ENCODE measurements around the gene UBE2J2. TPM values are rescaled to one million over a fixed set of nuclear protein-coding genes. Genes with fewer than 3 reads are reported as not detected.

The UBE2J2 gene
- total and polyA plus RNA-seq, 2 of the 4 experiments (the other 2 are of a cell fraction), result 20.6 to 67.5 TPM

DNA sequence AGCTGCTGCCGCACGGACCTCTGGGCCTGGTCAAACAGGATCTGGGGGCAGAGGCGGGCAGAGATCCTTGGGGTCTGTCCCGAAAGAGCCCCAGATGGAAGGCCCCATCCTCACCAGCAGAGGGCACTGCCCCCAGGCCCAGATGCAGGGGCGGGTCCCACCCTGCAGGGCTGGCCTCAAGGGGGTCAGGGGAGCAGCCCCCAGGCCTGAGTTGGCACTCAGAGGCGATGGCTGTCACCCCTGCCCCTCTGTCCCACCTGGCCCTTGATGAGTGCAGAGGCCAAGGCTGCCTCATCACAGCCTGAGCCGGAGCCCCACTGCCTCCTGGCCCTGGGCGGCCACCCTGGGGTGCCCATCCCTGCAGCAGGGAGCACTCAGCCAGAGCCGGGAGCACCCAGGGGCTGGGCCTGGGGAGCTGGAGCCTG, 28.4 kb upstream of the UBE2J2 start:
- Histone ChIP-seq H4K5ac (ENCODE audit: low read depth, low read length) (no peak overlapping the region), H3K23ac (ENCODE audit: low read depth, low read length) (no peak overlapping the region), H3K27me3 (ENCODE audit: control insufficient read depth, insufficient read depth, low read length) (no peaks in the 10 kb centered on the region), H4K8ac (ENCODE audit: low read depth in 2 of 2, low read length in 2 of 2) (no peak overlapping the region), H2BK20ac (ENCODE audit: low read depth, low read length) (no peak overlapping the region), H2AK9ac (replicated peaks; ENCODE audit: low read depth, low read length, poor library complexity) (no peak overlapping the region), H2BK5ac (ENCODE audit: low read depth, low read length, poor library complexity, severe bottlenecking) (no peak overlapping the region), H3K4me2 (ENCODE audit: low read depth, low read length) (no peak overlapping the region), H3K79me1 (ENCODE audit: low read depth in 1 of 2, low read length in 2 of 2) (peaks cover 3 to 50% of the 10 kb centered on the region in 2 experiments; a peak in 3 of 4 replicates), H3K36me3 (ENCODE audit: control insufficient read depth, insufficient read depth, low read length) (peaks cover 13% of the 10 kb centered on the region), H3K56ac (ENCODE audit: extremely low read depth, insufficient read depth, low read length) (no peak overlapping the region), H3K9me1 (ENCODE audit: insufficient read depth, low read length) (peaks cover 3% of the 10 kb centered on the region), H3K14ac (replicated peaks; ENCODE audit: low read depth, low read length) (no peak overlapping the region), H4K91ac (ENCODE audit: insufficient read depth, low read depth, low read length) (no peak overlapping the region), H3K4me1 (ENCODE audit: control insufficient read depth, insufficient read depth, low read length) (peaks cover 25% of the 10 kb centered on the region), H2BK120ac (ENCODE audit: low read depth, low read length) (no peak overlapping the region), H3K9me3 (ENCODE audit: control insufficient read depth, insufficient read depth, low read length) (no peaks in the 10 kb centered on the region), H3K4me3 (ENCODE audit: insufficient read depth, low read depth, low read length) (no peak overlapping the region), H2AK5ac (ENCODE audit: low read depth, low read length) (no peak overlapping the region), H3K9ac (ENCODE audit: low read depth, low read length) (no peak overlapping the region), H4K20me1 (ENCODE audit: insufficient read depth, low read length) (peaks cover 53% of the 10 kb centered on the region), H3K4ac (ENCODE audit: low read depth, low read length) (no peak overlapping the region), H3K27ac (ENCODE audit: insufficient read depth, low read length) (no peak overlapping the region), H2AFZ (replicated peaks; ENCODE audit: low read length, poor library complexity) (no peak overlapping the region), H3K18ac (ENCODE audit: low read depth, low read length) (no peak overlapping the region), H2BK15ac (ENCODE audit: low read depth, low read length) (no peak overlapping the region)
- intact Hi-C loops (cut with micrococcal nuclease) (no loop called here), dilution Hi-C loops (cut with HindIII; ENCODE audit: low sequenced_read_pairs, unreplicated experiment) (no loop called here), in situ Hi-C loops (cut with MboI; ENCODE audit: low sequenced_read_pairs) (no loop called here)
- DNase-seq (no peak), ATAC-seq (ENCODE audit: low read depth) (no peak)
- no TSS peak for BruUV-seq (replicated peaks)
- TF ChIP-seq SMC3 (IDR thresholded peaks at IDR 0.05; ENCODE audit: low read depth, low read length), result 0 out of 2 replicates have a peak, but pooled peaks have one; percentile 15
- TF ChIP-seq RAD21 (IDR thresholded peaks at IDR 0.05; ENCODE audit: low read length), result 0 out of 2 replicates have a peak, but pooled peaks have one; percentile 6
- TF ChIP-seq, protein P1, sequence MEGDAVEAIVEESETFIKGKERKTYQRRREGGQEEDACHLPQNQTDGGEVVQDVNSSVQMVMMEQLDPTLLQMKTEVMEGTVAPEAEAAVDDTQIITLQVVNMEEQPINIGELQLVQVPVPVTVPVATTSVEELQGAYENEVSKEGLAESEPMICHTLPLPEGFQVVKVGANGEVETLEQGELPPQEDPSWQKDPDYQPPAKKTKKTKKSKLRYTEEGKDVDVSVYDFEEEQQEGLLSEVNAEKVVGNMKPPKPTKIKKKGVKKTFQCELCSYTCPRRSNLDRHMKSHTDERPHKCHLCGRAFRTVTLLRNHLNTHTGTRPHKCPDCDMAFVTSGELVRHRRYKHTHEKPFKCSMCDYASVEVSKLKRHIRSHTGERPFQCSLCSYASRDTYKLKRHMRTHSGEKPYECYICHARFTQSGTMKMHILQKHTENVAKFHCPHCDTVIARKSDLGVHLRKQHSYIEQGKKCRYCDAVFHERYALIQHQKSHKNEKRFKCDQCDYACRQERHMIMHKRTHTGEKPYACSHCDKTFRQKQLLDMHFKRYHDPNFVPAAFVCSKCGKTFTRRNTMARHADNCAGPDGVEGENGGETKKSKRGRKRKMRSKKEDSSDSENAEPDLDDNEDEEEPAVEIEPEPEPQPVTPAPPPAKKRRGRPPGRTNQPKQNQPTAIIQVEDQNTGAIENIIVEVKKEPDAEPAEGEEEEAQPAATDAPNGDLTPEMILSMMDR (conservative IDR thresholded peaks at IDR 0.05; ENCODE audit: low read depth, low read length), result peak; percentile 38; the same call in 1 of the 2 replicates
- TF ChIP-seq RFX5 (IDR thresholded peaks at IDR 0.05; ENCODE audit: low read depth, low read length), result no peak
- CTCF ChIA-PET, result no interaction called here
- 85% methylated on average over 4 of the region's 9 CpGs; no CpG with 5 or more reads in 1 of the 2 experiments for WGBS, 2 experiments (ENCODE audit: extremely low coverage in 2 of 2, insufficient read length in 1 of 2)
- POLR2A ChIA-PET (ENCODE audit: unreplicated experiment), result no interaction called here

Data from IMR-90 (cell line).